ENCODE measurements around the gene PCMTD2. TPM values are rescaled to one million over a fixed set of nuclear protein-coding genes. Genes with fewer than 3 reads are reported as not detected.
A peak's percentile ranks its signal among the peaks of the same experiment; 100 is the strongest.

The PCMTD2 gene
- 46.7 and 53.4 TPM in 2 replicates for total RNA-seq

- Mint-ChIP-seq H3K27ac (peak within 1 kb of the TSS; percentile 95), H3K4me3 (peak within 1 kb of the TSS; percentile 94), H3K36me3 (ENCODE audit: low read depth) (peaks cover 9% of the 10 kb centered on the region), H3K9me3 (no peaks in the 10 kb centered on the region), H3K4me1 (peaks cover 54% of the 10 kb centered on the region), H3K27me3 (peaks cover 4% of the 10 kb centered on the region)
- intact Hi-C loops (cut with micrococcal nuclease): no loop called here
- DNase-seq: peak; percentile 95
- TF ChIP-seq CTCF (IDR thresholded peaks at IDR 0.05): no peak
- ChIA-PET POLR2A (interaction anchor here (1.0 to 1.2 kb wide), 4 partner anchors 13 to 735 kb away, joined by 3 to 5 read pairs (median 4); partner anchors contain the start of genes LKAAEAR1, PPDPF and RGS19), CTCF (no interaction called here)
- ATAC-seq (ENCODE audit: low read depth): peak; percentile 85
These were observed at the start of gene PCMTD2 for GRCh38 chr20:64255361-64256281. TSS of gene PCMTD2 (plus strand) at chr20:64255748. CDS start at chr20:64259966, 4,218 bp downstream.

- CTCF ChIA-PET: no interaction called here
- no peak for TF ChIP-seq CTCF (IDR thresholded peaks at IDR 0.05)
- POLR2A ChIA-PET: no interaction called here
- intact Hi-C loops (cut with micrococcal nuclease): no loop called here
- no peaks in the 10 kb centered on the region for H3K4me1 Mint-ChIP-seq
- H3K9me3 Mint-ChIP-seq: no peaks in the 10 kb centered on the region
- no peak overlapping the region for H3K4me3 Mint-ChIP-seq
- no peak overlapping the region for H3K27ac Mint-ChIP-seq
- peaks cover 11% of the 10 kb centered on the region for H3K27me3 Mint-ChIP-seq
- DNase-seq: no peak
- no peaks in the 10 kb centered on the region for H3K36me3 Mint-ChIP-seq (ENCODE audit: low read depth)
- no peak for ATAC-seq (ENCODE audit: low read depth)
These were observed 48.9 kb upstream of the PCMTD2 start for GRCh38 chr20:64206614-64207013.

- Mint-ChIP-seq H3K9me3 (no peaks in the 10 kb centered on the region), H3K4me3 (no peak overlapping the region), H3K36me3 (ENCODE audit: low read depth) (no peaks in the 10 kb centered on the region), H3K27ac (no peak overlapping the region), H3K27me3 (peaks cover 7% of the 10 kb centered on the region), H3K4me1 (no peaks in the 10 kb centered on the region)
- POLR2A ChIA-PET: no interaction called here
- CTCF ChIA-PET: no interaction called here
- no peak for DNase-seq
- ATAC-seq (ENCODE audit: low read depth): no peak
- TF ChIP-seq CTCF (IDR thresholded peaks at IDR 0.05): no peak
- intact Hi-C loops (cut with micrococcal nuclease): no loop called here
These were observed 47.6 kb upstream of the PCMTD2 start for GRCh38 chr20:64207641-64208590.

GRCh38 chr20:64209148-64209547, 46.4 kb upstream of the PCMTD2 start:
- H3K4me1 Mint-ChIP-seq: no peaks in the 10 kb centered on the region
- H3K27me3 Mint-ChIP-seq: peaks cover 7% of the 10 kb centered on the region
- ChIA-PET CTCF (no interaction called here), POLR2A (no interaction called here)
- no peak overlapping the region for H3K27ac Mint-ChIP-seq
- H3K4me3 Mint-ChIP-seq: no peak overlapping the region
- no peaks in the 10 kb centered on the region for H3K9me3 Mint-ChIP-seq
- no peak for TF ChIP-seq CTCF (IDR thresholded peaks at IDR 0.05)
- intact Hi-C loops (cut with micrococcal nuclease): no loop called here
- ATAC-seq (ENCODE audit: low read depth) (no peak), DNase-seq (no peak)
- no peaks in the 10 kb centered on the region for H3K36me3 Mint-ChIP-seq (ENCODE audit: low read depth)
